HFF-Myc (cell line): ENCODE measurements around the gene GPRC5C.
"Not testable (repeated sequence)": the region's sequence is repeated elsewhere in the genome, so short reads cannot be mapped to it uniquely, and the experiment has no call there.

ENCODE experiments used
- DNase-seq: peaks from one replicate; pipeline ENCODE4 v3.0.0-alpha.2; 2011; ENCODE audit warnings: low read depth; ENCODE audit errors: extremely low read depth
- H3K4me3 ChIP-seq: replicated peaks from 2 replicates; pipeline ENCODE4 v1.5.1; 2011; ENCODE audit warnings: low read depth, mild to moderate bottlenecking, control low read depth, low read length
- CTCF ChIP-seq: IDR thresholded peaks from 2 replicates; pipeline ENCODE4 v1.5.1; 2012; ENCODE audit warnings: mild to moderate bottlenecking, low read depth, low read length, control low read depth; ENCODE audit errors: missing control alignments

The GPRC5C gene

GRCh38 chr17:74485841-74486240 is 54.0 kb downstream of the GPRC5C start:
- H3K4me3 ChIP-seq, result no peak overlapping the region
- DNase-seq, result no peak
- no peak for TF ChIP-seq CTCF

DNA sequence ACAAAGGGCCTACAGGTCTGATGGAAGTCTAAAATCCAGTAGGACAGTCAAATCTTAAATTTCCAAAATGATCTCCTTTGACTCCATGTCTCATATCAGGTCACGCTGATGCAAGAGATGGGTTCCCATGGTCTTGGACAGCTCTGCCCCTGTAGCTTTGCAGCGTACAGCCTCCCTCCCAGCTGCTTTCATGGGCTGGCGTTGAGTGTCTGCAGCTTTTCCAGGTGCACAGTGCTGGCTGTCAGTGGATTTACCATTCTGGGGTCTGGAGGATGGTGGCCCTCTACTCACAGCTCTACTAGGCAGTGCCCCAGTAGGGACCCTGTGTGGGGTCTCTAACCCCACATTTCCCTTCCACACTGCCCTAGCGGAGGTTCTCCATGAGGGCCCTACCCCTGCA is 56.4 kb downstream of the GPRC5C start:
- H3K4me3 ChIP-seq, DNase-seq: not testable (repeated sequence)

GRCh38 chr17:74490716-74491115 is 58.8 kb downstream of the GPRC5C start:
- TF ChIP-seq CTCF, result no peak

GRCh38 chr17:74491626-74492025 is 59.7 kb downstream of the GPRC5C start:
- no peak for TF ChIP-seq CTCF
- no peak overlapping the region for H3K4me3 ChIP-seq
- no peak for DNase-seq

More at GRCh38 chr17:74490716-74491115, 58.8 kb downstream of the GPRC5C start:
- no peak for DNase-seq
- H3K4me3 ChIP-seq, result no peak overlapping the region

- H3K4me3 ChIP-seq, result no peak overlapping the region
- peak; percentile 22 for DNase-seq
- peak; percentile 84 for TF ChIP-seq CTCF
Measured at GRCh38 chr17:74493331-74493833, 61.5 kb downstream of the GPRC5C start.
